GM10248 (cell line): ENCODE data around the gene CDK8.

Experiments used
- CTCF ChIA-PET: fragments of 300-600 bp; sonication (Branson Sonifier 250); formaldehyde crosslinking; extraction: SDS; loops from one replicate; lab custom pipeline; 2021; ENCODE audit warnings: antibody characterized with exemption; lab: Yijun Ruan, JAX
- POLR2A ChIA-PET: fragments of 350-650 bp; sonication (Branson Sonifier 250); formaldehyde crosslinking; extraction: SDS; loops from one replicate; lab custom pipeline; 2020; ENCODE audit warnings: antibody characterized with exemption; lab: Yijun Ruan, JAX
- DNase-seq: peaks from one replicate; pipeline ENCODE4 v3.0.0; 2012; ENCODE audit errors: extremely low spot score
- CTCF ChIP-seq: IDR thresholded peaks from 2 replicates; pipeline ENCODE4 v1.5.1; 2012; ENCODE audit warnings: mild to moderate bottlenecking, low read depth; ENCODE audit errors: extremely low read depth, missing control alignments, control extremely low read depth

The CDK8 gene

GRCh38 chr13:26377038-26377437 is 123.1 kb downstream of the CDK8 start:
- ChIA-PET CTCF (interaction anchor here (1.4 to 1.7 kb wide), 2 partner anchors 9 to 17 kb away, joined by 3 to 4 read pairs; no protein-coding TSS in a partner anchor), POLR2A (no interaction called here)
- DNase-seq, result no peak
- TF ChIP-seq CTCF, result no peak

- no peak for DNase-seq
- ChIA-PET POLR2A (no interaction called here), CTCF (no interaction called here)
These were observed 124.2 kb downstream of the CDK8 start for GRCh38 chr13:26378116-26378515.

GRCh38 chr13:26379831-26380230 is 125.9 kb downstream of the CDK8 start:
- ChIA-PET POLR2A (no interaction called here), CTCF (no interaction called here)
- DNase-seq, result no peak

More at GRCh38 chr13:26378116-26378515, 124.2 kb downstream of the CDK8 start:
- TF ChIP-seq CTCF, result no peak

GRCh38 chr13:26380930-26381329 is 127.0 kb downstream of the CDK8 start:
- POLR2A ChIA-PET, result no interaction called here
- DNase-seq, result no peak
- CTCF ChIA-PET, result interaction anchor here (1.0 kb wide), 1 partner anchor 10 kb away, joined by 4 read pairs; no protein-coding TSS in a partner anchor
- no peak for TF ChIP-seq CTCF

More at GRCh38 chr13:26379831-26380230, 125.9 kb downstream of the CDK8 start:
- TF ChIP-seq CTCF, result no peak

- ChIA-PET POLR2A (no interaction called here), CTCF (interaction anchor here (1.7 kb wide), 1 partner anchor 12 kb away, joined by 5 read pairs; no protein-coding TSS in a partner anchor)
- DNase-seq, result no peak
- no peak for TF ChIP-seq CTCF
These were observed 128.4 kb downstream of the CDK8 start for GRCh38 chr13:26382366-26382765.

GRCh38 chr13:26382835-26383234 is 128.9 kb downstream of the CDK8 start:
- DNase-seq, result no peak
- ChIA-PET CTCF (interaction anchor here (1.7 kb wide), 1 partner anchor 12 kb away, joined by 5 read pairs; no protein-coding TSS in a partner anchor), POLR2A (no interaction called here)
- TF ChIP-seq CTCF, result no peak
